GM12878 (cell line): ENCODE results near the gene PLEKHG4B. TPM values are rescaled to one million over a fixed set of nuclear protein-coding genes. Genes with fewer than 3 reads are reported as not detected.

Experiments used
- ATAC-seq: fragments of 200-7000 bp; cut with Tn5 transposase; 3 replicates; pipeline ENCODE4 v1.9.1; 2020; ENCODE audit warnings: mild to moderate bottlenecking, moderate library complexity
- BruUV-seq: library from RNA; stranded (reverse); fragments of 400-500 nt; replicated peaks from 2 replicates; lab custom pipeline; 2021; lab: Mats Ljungman, UMichigan
- CTCF ChIA-PET: fragments of 300-600 bp; sonication (Branson Sonifier 250); formaldehyde crosslinking; extraction: SDS; loops from one replicate; lab custom pipeline; 2021; ENCODE audit warnings: inconsistent platforms; lab: Yijun Ruan, JAX
- POLR2A ChIA-PET: fragments of 350-600 bp; formaldehyde crosslinking; extraction: SDS; loops from one replicate; lab custom pipeline; 2021; ENCODE audit warnings: inconsistent platforms; lab: Charles Lee
- RAD21 ChIA-PET: fragments of 300-600 bp; sonication (Branson Sonifier 250); formaldehyde crosslinking; loops from one replicate; lab custom pipeline; 2023; ENCODE audit warnings: antibody characterized with exemption; ENCODE audit not compliant: unreplicated experiment; lab: Charles Lee
- SMC1A ChIA-PET: fragments of 300-600 bp; sonication (Branson Sonifier 250); formaldehyde crosslinking; loops from one replicate; lab custom pipeline; 2023; ENCODE audit not compliant: unreplicated experiment, uncharacterized antibody; lab: Charles Lee
- DNase-seq: peaks from one replicate; pipeline ENCODE4 v3.0.0-alpha.2; 2011; ENCODE audit warnings: low read depth, low spot score
- FAIRE-seq: peaks from 3 replicates; lab custom pipeline; 2011; peaks lifted over from hg19 to GRCh38; lab: Jason Lieb, UNC
- H2AFZ ChIP-seq: 2 replicates; pipeline ENCODE4 v1.6.0; 2011; ENCODE audit warnings: low read depth, low read length, control low read depth; ENCODE audit not compliant: control insufficient read depth
- H3K27ac ChIP-seq: 2 replicates; pipeline ENCODE4 v1.5.1; 2011; ENCODE audit warnings: control low read depth; ENCODE audit not compliant: control insufficient read depth, insufficient read depth
- H3K27me3 ChIP-seq, 2 experiments: replicated peaks in 1 of 2; 2 replicates each; pipeline versions ENCODE4 v1.6.0 to v1.6.1; 2011; ENCODE audit warnings: low read length in 1 of 2; ENCODE audit not compliant: control insufficient read depth in 2 of 2, insufficient read depth in 2 of 2
- H3K36me3 ChIP-seq, 2 experiments: 2 replicates each; pipeline ENCODE4 v1.5.1; 2011; ENCODE audit warnings: low read length in 1 of 2; ENCODE audit not compliant: control insufficient read depth in 2 of 2, insufficient read depth in 2 of 2
- H3K4me1 ChIP-seq: 2 replicates; pipeline ENCODE4 v1.6.1; 2011; ENCODE audit warnings: mild to moderate bottlenecking, low read length, moderate library complexity, mixed read lengths; ENCODE audit not compliant: control insufficient read depth, insufficient read depth
- H3K4me2 ChIP-seq: 2 replicates; pipeline ENCODE4 v1.6.0; 2011; ENCODE audit warnings: control low read depth; ENCODE audit not compliant: control insufficient read depth, insufficient read depth
- H3K4me3 ChIP-seq: fragments of 200-600 bp; sonication (generic); 2 replicates; pipeline ENCODE4 v1.5.1; 2016
- H3K79me2 ChIP-seq: 2 replicates; pipeline ENCODE4 v1.6.0; 2011; ENCODE audit warnings: low read length; ENCODE audit not compliant: control insufficient read depth, insufficient read depth
- H3K9ac ChIP-seq: 2 replicates; pipeline ENCODE4 v1.8.0; 2011; ENCODE audit warnings: low read length, control low read depth, mixed read lengths; ENCODE audit not compliant: control insufficient read depth, insufficient read depth
- H3K9me3 ChIP-seq: replicated peaks from 3 replicates; pipeline ENCODE4 v1.5.1; 2011; ENCODE audit warnings: mild to moderate bottlenecking, low read length; ENCODE audit not compliant: control insufficient read depth, insufficient read depth
- H4K20me1 ChIP-seq: 2 replicates; pipeline ENCODE4 v1.6.0; 2011; ENCODE audit not compliant: control insufficient read depth, insufficient read depth
- BCLAF1 ChIP-seq: fragments of 450-650 bp; IDR thresholded peaks from 2 replicates; pipeline ENCODE4 v1.6.1; 2017; ENCODE audit warnings: antibody characterized with exemption, mild to moderate bottlenecking, moderate library complexity
- E4F1 ChIP-seq: fragments of 450-650 bp; IDR thresholded peaks from 2 replicates; pipeline ENCODE4 v1.6.1; 2018; ENCODE audit warnings: borderline replicate concordance, mild to moderate bottlenecking; ENCODE audit not compliant: partially characterized antibody
- ESRRA ChIP-seq: IDR thresholded peaks from 2 replicates; pipeline ENCODE4 v1.6.1; 2012; ENCODE audit warnings: mild to moderate bottlenecking, low read length, improper control_type of control experiment
- HDAC6 ChIP-seq: fragments of 200-600 bp; sonication (generic); IDR thresholded peaks from one replicate; pipeline ENCODE4 v1.8.0; 2017; ENCODE audit warnings: antibody characterized with exemption; ENCODE audit not compliant: unreplicated experiment
- NR2C2 ChIP-seq: IDR thresholded peaks from 2 replicates; pipeline ENCODE4 v1.6.1; 2011; ENCODE audit warnings: borderline replicate concordance, low read depth; ENCODE audit not compliant: control insufficient read depth, insufficient read length
- SPI1 ChIP-seq: IDR thresholded peaks from 2 replicates; pipeline ENCODE4 v1.6.1; 2011; ENCODE audit warnings: low read depth, mild to moderate bottlenecking, low read length, moderate library complexity, borderline replicate concordance; ENCODE audit not compliant: insufficient read depth
- TCF12 ChIP-seq: IDR thresholded peaks from 2 replicates; pipeline ENCODE4 v1.6.1; 2011; ENCODE audit warnings: low read depth, mild to moderate bottlenecking, low read length
- ZNF622 ChIP-seq: fragments of 450-650 bp; IDR thresholded peaks from 2 replicates; pipeline ENCODE4 v1.6.1; 2017; ENCODE audit warnings: mild to moderate bottlenecking, inconsistent platforms
- whole genome bisulfite sequencing: methylation state at CpG from one replicate; pipeline ENCODE4 v1.1.6; 2016; ENCODE audit warnings: low lambda C conversion rate; ENCODE audit not compliant: insufficient replicate concordance, insufficient coverage; ENCODE audit errors: missing lambda C conversion rate; 5-methylcytosine and 5-hydroxymethylcytosine counted together
- in situ Hi-C: fragments of 300-500 bp; cut with MboI; formaldehyde crosslinking; loops from 9 replicates; pipeline ENCODE4 v1.14.3; 2018; ENCODE audit warnings: mixed read lengths
- intact Hi-C: fragments of 100-400 bp; cut with micrococcal nuclease; formaldehyde crosslinking; loops from one replicate; pipeline ENCODE4 v1.14.2; 2022; ENCODE audit not compliant: unreplicated experiment
- polyA plus RNA-seq, 11 experiments: library from polyadenylated mRNA; depleted of rRNA in 4 of 11; unstranded in 6 of 11; stranded (reverse) in 5 of 11; fragments of >200 nt; fragmentation: Nextera tagmentation in 4 of 11; fragmentation: Illumina TruSeq in 1 of 11; extraction: Ambion mirVana in 4 of 11; extraction: Trizol in 1 of 11; gene quantifications; 1 replicate in 1 of 11; 2 replicates in 10 of 11; pipeline versions ENCODE4 v1.2.1 to v1.2.3, GENCODE V29; 2011 to 2016; ENCODE audit warnings: inconsistent platforms in 2 of 11, missing spikeins in 2 of 11, low read depth in 1 of 11
- total RNA-seq, 4 experiments: library from RNA; depleted of rRNA in 3 of 4; stranded (reverse); fragments of >200 nt in 3 of 4; fragmentation: Illumina TruSeq in 1 of 4; extraction: Trizol in 1 of 4; gene quantifications; 2 replicates each; pipeline versions ENCODE4 v1.2.1 to v1.2.3, GENCODE V29; 2013 to 2021

Gene PLEKHG4B
- total and polyA plus RNA-seq, 10 of the 15 experiments (the other 5 are each of a cell fraction or from before 2014, with no cell fraction given) = under 0.01 to 0.05 (median 0.01) TPM; not detected in 6

- H3K4me1 ChIP-seq = no peaks in the 10 kb centered on the region
- H3K4me3 ChIP-seq = no peak overlapping the region
- no peaks in the 10 kb centered on the region for H3K79me2 ChIP-seq
- peaks cover 0 to under 1% of the 10 kb centered on the region in 2 experiments; a peak in 1 of 4 replicates for H3K27me3 ChIP-seq
- no peak overlapping the region for H3K4me2 ChIP-seq
- ChIA-PET SMC1A (no interaction called here), RAD21 (no interaction called here), CTCF (no interaction called here), POLR2A (no interaction called here)
- H4K20me1 ChIP-seq = no peaks in the 10 kb centered on the region
- in situ Hi-C loops (no loop called here), intact Hi-C loops (no loop called here)
- H3K27ac ChIP-seq = no peak overlapping the region
- WGBS = 64% methylated on average over 14 of the region's 14 CpGs
- no peak for TF ChIP-seq SPI1
- TF ChIP-seq NR2C2 = no peak
- no peak for TF ChIP-seq HDAC6
- TF ChIP-seq ESRRA = no peak
- no peak for TF ChIP-seq E4F1
- no peak for TF ChIP-seq TCF12
- no peak for TF ChIP-seq ZNF622
- TF ChIP-seq BCLAF1 = no peak
- DNase-seq (no peak), ATAC-seq (no peak), FAIRE-seq (no peak)
- no peak overlapping the region for H2AFZ ChIP-seq
- no peaks in the 10 kb centered on the region for H3K36me3 ChIP-seq
- H3K9ac ChIP-seq = no peak overlapping the region
- no TSS peak for BruUV-seq
- H3K9me3 ChIP-seq = no peaks in the 10 kb centered on the region
Observed at GRCh38 chr5:109826-110225, 17.9 kb downstream of the PLEKHG4B start.
